MCF 10A (cell line): ENCODE measurements around the gene CAMK2G. TPM values are rescaled to one million over a fixed set of nuclear protein-coding genes. Genes with fewer than 3 reads are reported as not detected.

ENCODE experiments used
- BruUV-seq: library from RNA; stranded (reverse); fragments of 400-500 nt; replicated peaks from 2 replicates; lab custom pipeline; 2021; lab: Mats Ljungman, UMichigan
- CTCF ChIA-PET: fragments of 300-600 bp; sonication (Branson Sonifier 250); formaldehyde crosslinking; extraction: SDS; loops from one replicate; lab custom pipeline; 2021; ENCODE audit warnings: antibody characterized with exemption, inconsistent platforms; lab: Yijun Ruan, JAX
- POLR2A ChIA-PET: fragments of 300-600, 350-650 bp; sonication (Branson Sonifier 250); formaldehyde crosslinking; extraction: SDS; loops from one replicate; lab custom pipeline; 2020; ENCODE audit warnings: antibody characterized with exemption, inconsistent platforms; lab: Yijun Ruan, JAX
- DNase-seq: peaks from one replicate; pipeline ENCODE4 v3.0.0-alpha.2; 2018; ENCODE audit not compliant: unreplicated experiment
- H3K27ac Mint-ChIP-seq: one replicate; pipeline ENCODE4 v1.8.0; 2022; ENCODE audit warnings: mild to moderate bottlenecking, low read depth, mixed read lengths; ENCODE audit not compliant: unreplicated experiment
- H3K27me3 Mint-ChIP-seq: one replicate; pipeline ENCODE4 v1.8.0; 2022; ENCODE audit warnings: mixed read lengths; ENCODE audit not compliant: insufficient read depth, unreplicated experiment
- H3K36me3 Mint-ChIP-seq: one replicate; pipeline ENCODE4 v1.8.0; 2022; ENCODE audit warnings: mild to moderate bottlenecking, moderate library complexity, mixed read lengths; ENCODE audit not compliant: insufficient read depth, unreplicated experiment
- H3K4me1 Mint-ChIP-seq: one replicate; pipeline ENCODE4 v1.8.0; 2022; ENCODE audit warnings: mixed read lengths; ENCODE audit not compliant: insufficient read depth, unreplicated experiment
- H3K4me3 Mint-ChIP-seq: one replicate; pipeline ENCODE4 v1.8.0; 2022; ENCODE audit warnings: mild to moderate bottlenecking, moderate library complexity, mixed read lengths; ENCODE audit not compliant: unreplicated experiment
- H3K9me3 Mint-ChIP-seq: one replicate; pipeline ENCODE4 v1.8.0; 2022; ENCODE audit warnings: mixed read lengths; ENCODE audit not compliant: unreplicated experiment
- intact Hi-C: fragments of 100-400 bp; cut with micrococcal nuclease; formaldehyde crosslinking; loops from 2 replicates; pipeline ENCODE4 v1.14.1; 2022
- total RNA-seq: library from RNA; stranded (reverse); gene quantifications from 2 replicates; pipeline ENCODE4 v1.2.3, GENCODE V29; 2022
- TF ChIP-seq, protein P1 (sequence below): fragments of 200-600 bp; IDR thresholded peaks from one replicate; pipeline ENCODE4 v1.8.0; 2022; ENCODE audit warnings: antibody characterized with exemption, mild to moderate bottlenecking; ENCODE audit not compliant: unreplicated experiment

The CAMK2G gene
- total RNA-seq, 1 experiment from 2014 or later, result 10.9 TPM

DNA sequence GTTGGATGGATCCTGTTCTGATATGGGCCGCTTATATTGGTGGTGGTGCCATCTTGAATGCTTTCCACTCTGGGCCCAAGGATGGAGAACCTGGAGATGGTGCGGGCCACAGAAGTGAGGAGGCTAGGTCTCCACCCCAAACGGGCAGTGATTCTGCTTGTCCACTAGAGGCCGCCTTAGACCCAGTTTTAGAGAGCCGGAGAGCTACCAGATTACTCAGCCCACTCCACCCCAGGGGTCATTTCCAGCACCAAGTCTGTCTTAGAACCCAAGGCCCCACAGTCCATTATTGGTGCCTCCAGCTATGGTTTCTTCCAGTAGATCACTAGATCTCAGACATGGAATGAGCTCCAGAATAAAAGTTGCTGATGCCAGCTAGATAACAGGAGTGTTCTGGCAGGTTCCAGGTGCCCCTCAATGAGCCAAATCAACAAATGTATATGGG is 11.8 kb upstream of the CAMK2G start:
- CTCF ChIA-PET, result interaction anchor here (0.5 to 21.1 kb wide), 43 partner anchors 8 to 1320 kb away, joined by 3 to 658 read pairs (median 5); no protein-coding TSS in a partner anchor
- DNase-seq, result peak; percentile 83
- intact Hi-C loops, result loop anchor here (1.0 to 5.0 kb wide), 7 partner anchors 47 to 349 kb away; partner anchors contain the start of gene VCL
- POLR2A ChIA-PET, result interaction anchor here (0.9 to 12.9 kb wide), 15 partner anchors 9 to 194 kb away, joined by 3 to 361 read pairs (median 11); partner anchors contain the start of genes PLAU and VCL
- no peaks in the 10 kb centered on the region for H3K27me3 Mint-ChIP-seq
- no TSS peak for BruUV-seq
- H3K4me3 Mint-ChIP-seq, result no peak overlapping the region
- TF ChIP-seq, protein P1, sequence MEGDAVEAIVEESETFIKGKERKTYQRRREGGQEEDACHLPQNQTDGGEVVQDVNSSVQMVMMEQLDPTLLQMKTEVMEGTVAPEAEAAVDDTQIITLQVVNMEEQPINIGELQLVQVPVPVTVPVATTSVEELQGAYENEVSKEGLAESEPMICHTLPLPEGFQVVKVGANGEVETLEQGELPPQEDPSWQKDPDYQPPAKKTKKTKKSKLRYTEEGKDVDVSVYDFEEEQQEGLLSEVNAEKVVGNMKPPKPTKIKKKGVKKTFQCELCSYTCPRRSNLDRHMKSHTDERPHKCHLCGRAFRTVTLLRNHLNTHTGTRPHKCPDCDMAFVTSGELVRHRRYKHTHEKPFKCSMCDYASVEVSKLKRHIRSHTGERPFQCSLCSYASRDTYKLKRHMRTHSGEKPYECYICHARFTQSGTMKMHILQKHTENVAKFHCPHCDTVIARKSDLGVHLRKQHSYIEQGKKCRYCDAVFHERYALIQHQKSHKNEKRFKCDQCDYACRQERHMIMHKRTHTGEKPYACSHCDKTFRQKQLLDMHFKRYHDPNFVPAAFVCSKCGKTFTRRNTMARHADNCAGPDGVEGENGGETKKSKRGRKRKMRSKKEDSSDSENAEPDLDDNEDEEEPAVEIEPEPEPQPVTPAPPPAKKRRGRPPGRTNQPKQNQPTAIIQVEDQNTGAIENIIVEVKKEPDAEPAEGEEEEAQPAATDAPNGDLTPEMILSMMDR, result peak; percentile 88
- no peaks in the 10 kb centered on the region for H3K9me3 Mint-ChIP-seq
- H3K4me1 Mint-ChIP-seq, result peaks cover 42% of the 10 kb centered on the region
- H3K36me3 Mint-ChIP-seq, result no peaks in the 10 kb centered on the region
- H3K27ac Mint-ChIP-seq, result peak overlapping the region; percentile 50

DNA sequence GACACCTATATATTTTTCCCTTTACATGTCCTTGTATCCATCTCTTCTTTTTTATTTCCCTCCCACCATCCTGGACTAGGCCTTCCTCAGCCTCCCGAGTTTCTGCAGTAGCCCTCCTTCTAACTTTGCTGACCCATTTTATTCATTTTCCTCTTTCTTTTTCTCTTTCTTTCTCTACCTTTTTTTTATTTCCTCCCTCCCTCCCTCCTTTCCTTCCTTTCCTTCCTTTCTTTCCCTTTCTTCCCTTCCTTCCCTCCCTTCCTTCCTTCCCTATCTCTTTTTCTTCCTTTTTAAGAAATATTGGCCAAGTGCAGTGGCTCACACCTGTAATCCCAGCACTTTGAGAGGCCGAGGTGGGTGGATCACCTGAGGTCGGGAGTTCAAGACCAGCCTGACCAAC is 9.7 kb upstream of the CAMK2G start:
- CTCF ChIA-PET, result interaction anchor here (0.6 to 21.1 kb wide), 3 partner anchors 49 to 223 kb away, joined by 3 to 658 read pairs (median 4); no protein-coding TSS in a partner anchor
- intact Hi-C loops, result no loop called here

DNA sequence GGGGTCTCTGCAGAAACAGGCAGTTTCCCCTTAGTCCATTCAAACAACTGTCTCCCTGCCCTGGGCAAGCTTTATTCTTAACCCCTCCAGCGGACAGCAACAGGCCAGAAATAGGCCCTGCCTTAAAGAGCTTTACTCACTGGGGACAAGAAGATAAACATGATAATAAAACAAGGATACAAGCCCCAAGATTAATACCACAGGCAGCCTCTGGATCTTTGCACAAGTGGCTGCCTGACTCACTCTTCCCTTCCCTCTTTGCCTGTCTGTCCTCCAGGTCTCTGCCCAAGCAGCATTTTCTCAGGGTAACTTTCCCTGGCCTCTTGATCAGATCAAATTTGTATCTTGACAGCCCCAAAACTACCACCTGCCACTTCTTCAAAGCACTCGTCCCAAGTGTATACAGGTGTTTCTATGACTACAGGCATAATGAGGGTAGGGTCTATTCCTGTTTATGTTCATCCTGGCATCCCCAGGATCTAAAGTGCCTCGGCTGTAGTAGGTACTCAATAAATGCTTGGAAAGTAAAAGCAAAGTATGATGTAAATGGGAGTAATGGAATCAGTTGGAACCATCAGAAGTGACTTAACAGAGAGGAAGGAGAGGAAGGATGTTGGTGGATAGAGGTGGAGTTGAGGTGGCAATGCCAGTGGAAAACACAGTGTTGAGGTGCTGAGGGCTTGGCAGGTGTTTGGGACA is 7.0 kb upstream of the CAMK2G start:
- Mint-ChIP-seq H3K36me3 (no peaks in the 10 kb centered on the region), H3K27ac (no peak overlapping the region), H3K27me3 (no peaks in the 10 kb centered on the region), H3K9me3 (no peaks in the 10 kb centered on the region), H3K4me3 (no peak overlapping the region), H3K4me1 (peaks cover 25% of the 10 kb centered on the region)
- BruUV-seq, result no TSS peak
- POLR2A ChIA-PET, result interaction anchor here (1.1 kb wide), 1 partner anchor 8 kb away, joined by 3 read pairs; no protein-coding TSS in a partner anchor
- CTCF ChIA-PET, result interaction anchor here (4.7 to 21.1 kb wide), 2 partner anchors 33 to 57 kb away, joined by 98 to 658 read pairs; no protein-coding TSS in a partner anchor
- intact Hi-C loops, result no loop called here
- TF ChIP-seq, protein P1, result no peak
- no peak for DNase-seq

More for the DNA sequence above, 9.7 kb upstream of the CAMK2G start:
- H3K4me3 Mint-ChIP-seq, result no peak overlapping the region
- peaks cover 40% of the 10 kb centered on the region for H3K4me1 Mint-ChIP-seq
- no TSS peak for BruUV-seq
- no peak overlapping the region for H3K27ac Mint-ChIP-seq
- POLR2A ChIA-PET, result interaction anchor here (12.9 kb wide), 1 partner anchor 53 kb away, joined by 361 read pairs; no protein-coding TSS in a partner anchor
- H3K36me3 Mint-ChIP-seq, result no peaks in the 10 kb centered on the region
- no peak for DNase-seq
- H3K27me3 Mint-ChIP-seq, result no peaks in the 10 kb centered on the region
- no peaks in the 10 kb centered on the region for H3K9me3 Mint-ChIP-seq
- TF ChIP-seq, protein P1, result no peak
